HEK293 (cell line): ENCODE measurements around the gene CRAT.

ENCODE experiments used
- CTCF ChIA-PET: fragments of 350-600 bp; formaldehyde crosslinking; extraction: SDS; loops from one replicate; lab custom pipeline; 2021; ENCODE audit warnings: antibody characterized with exemption; lab: Yijun Ruan, JAX
- POLR2A ChIA-PET: fragments of 300-600 bp; formaldehyde crosslinking; extraction: SDS; loops from one replicate; lab custom pipeline; 2020; ENCODE audit warnings: antibody characterized with exemption, inconsistent platforms; lab: Yijun Ruan, JAX
- H3K27ac ChIP-seq: fragments of 200-500 bp; sonication (Bioruptor generic); 2 replicates; pipeline ENCODE4 v1.5.1; 2014; ENCODE audit warnings: low read depth, low read length, control low read depth, inconsistent platforms; ENCODE audit errors: extremely low read depth
- H3K36me3 ChIP-seq, 2 experiments: fragments of 200-500 bp in 1 of 2; sonication (Bioruptor generic) in 1 of 2; 1 replicate in 1 of 2; 2 replicates in 1 of 2; pipeline ENCODE4 v1.5.1; 2014 to 2017; ENCODE audit warnings: inconsistent platforms in 2 of 2, low read length in 2 of 2; ENCODE audit not compliant: control insufficient read depth in 2 of 2, insufficient read depth in 1 of 2
- H3K4me1 ChIP-seq: fragments of 200-500 bp; sonication (Bioruptor generic); 2 replicates; pipeline ENCODE4 v1.5.1; 2014; ENCODE audit warnings: mild to moderate bottlenecking, low read length, inconsistent platforms; ENCODE audit not compliant: control insufficient read depth, insufficient read depth
- H3K4me3 ChIP-seq: 2 replicates; pipeline ENCODE4 v1.5.1; 2011; ENCODE audit warnings: low read depth, mild to moderate bottlenecking, control low read depth, low read length, moderate library complexity
- H3K9me3 ChIP-seq: fragments of 200-500 bp; sonication (Bioruptor generic); 2 replicates; pipeline ENCODE4 v1.5.1; 2014; ENCODE audit warnings: low read depth, low read length, inconsistent platforms; ENCODE audit not compliant: control insufficient read depth, insufficient read depth
- CTCF ChIP-seq: fragments of 450-650 bp; formaldehyde crosslinking; IDR thresholded peaks from 2 replicates; pipeline ENCODE4 v1.5.1; 2016; ENCODE audit warnings: missing biosample characterization, missing genetic modification characterization
- HOXD13 ChIP-seq: sonication (generic); formaldehyde crosslinking; IDR thresholded peaks from 2 replicates; pipeline ENCODE4 v1.8.0; 2022; ENCODE audit warnings: missing genetic modification reagents, borderline replicate concordance
- KLF16 ChIP-seq: fragments of 450-650 bp; formaldehyde crosslinking; IDR thresholded peaks from 2 replicates; pipeline ENCODE4 v1.5.1; 2017; ENCODE audit warnings: missing biosample characterization, missing genetic modification characterization
- KLF8 ChIP-seq: fragments of 450-650 bp; formaldehyde crosslinking; IDR thresholded peaks from 2 replicates; pipeline ENCODE4 v1.5.1; 2016; ENCODE audit warnings: missing biosample characterization, missing genetic modification characterization
- KLF9 ChIP-seq: fragments of 450-650 bp; formaldehyde crosslinking; IDR thresholded peaks from 2 replicates; pipeline ENCODE4 v1.5.1; 2016; ENCODE audit warnings: missing biosample characterization, missing genetic modification characterization, low read depth
- SCRT2 ChIP-seq: fragments of 450-650 bp; formaldehyde crosslinking; IDR thresholded peaks from 2 replicates; pipeline ENCODE4 v1.5.1; 2016; ENCODE audit warnings: missing biosample characterization, missing genetic modification characterization
- SP2 ChIP-seq: fragments of 450-650 bp; formaldehyde crosslinking; IDR thresholded peaks from 2 replicates; pipeline ENCODE4 v1.5.1; 2016; ENCODE audit warnings: missing biosample characterization, missing genetic modification characterization
- SP7 ChIP-seq: fragments of 450-650 bp; formaldehyde crosslinking; IDR thresholded peaks from 2 replicates; pipeline ENCODE4 v1.5.1; 2016; ENCODE audit warnings: missing biosample characterization, missing genetic modification characterization
- ZBTB26 ChIP-seq: fragments of 450-650 bp; formaldehyde crosslinking; optimal IDR thresholded peaks from 2 replicates; pipeline ENCODE3; 2016; ENCODE audit warnings: missing biosample characterization, mild to moderate bottlenecking, missing genetic modification characterization
- ZBTB7A ChIP-seq: fragments of 450-650 bp; formaldehyde crosslinking; IDR thresholded peaks from 2 replicates; pipeline ENCODE4 v1.5.1; 2016; ENCODE audit warnings: low read depth, missing biosample characterization, missing genetic modification characterization
- ZFP69B ChIP-seq: fragments of 450-650 bp; formaldehyde crosslinking; IDR thresholded peaks from 2 replicates; pipeline ENCODE4 v1.5.1; 2016; ENCODE audit warnings: missing biosample characterization, missing genetic modification characterization
- ZNF2 ChIP-seq: fragments of 450-650 bp; formaldehyde crosslinking; IDR thresholded peaks from 2 replicates; pipeline ENCODE4 v1.5.1; 2016; ENCODE audit warnings: missing biosample characterization, missing genetic modification characterization
- ZNF223 ChIP-seq: fragments of 450-650 bp; formaldehyde crosslinking; IDR thresholded peaks from 2 replicates; pipeline ENCODE4 v1.5.1; 2016; ENCODE audit warnings: missing biosample characterization, missing genetic modification characterization
- ZNF239 ChIP-seq: fragments of 450-650 bp; formaldehyde crosslinking; IDR thresholded peaks from 2 replicates; pipeline ENCODE4 v1.5.1; 2016; ENCODE audit warnings: missing biosample characterization, missing genetic modification characterization
- ZNF335 ChIP-seq: fragments of 450-650 bp; formaldehyde crosslinking; conservative IDR thresholded peaks from 2 replicates; pipeline ENCODE4 v1.5.1; 2016; ENCODE audit warnings: missing biosample characterization, missing genetic modification characterization
- ZNF341 ChIP-seq: fragments of 450-650 bp; formaldehyde crosslinking; IDR thresholded peaks from 2 replicates; pipeline ENCODE4; 2016; ENCODE audit warnings: low read depth, missing biosample characterization, missing genetic modification characterization
- ZNF391 ChIP-seq: fragments of 450-650 bp; formaldehyde crosslinking; IDR thresholded peaks from 2 replicates; pipeline ENCODE4 v1.5.1; 2016; ENCODE audit warnings: low read depth, missing biosample characterization, missing genetic modification characterization, borderline replicate concordance
- ZNF600 ChIP-seq: fragments of 450-650 bp; formaldehyde crosslinking; IDR thresholded peaks from 2 replicates; pipeline ENCODE4 v1.5.1; 2016; ENCODE audit warnings: missing biosample characterization, missing genetic modification characterization
- ZNF654 ChIP-seq: fragments of 450-650 bp; formaldehyde crosslinking; IDR thresholded peaks from 2 replicates; pipeline ENCODE4 v1.5.1; 2016; ENCODE audit warnings: low read depth, missing biosample characterization, missing genetic modification characterization
- ZNF660 ChIP-seq: fragments of 450-650 bp; IDR thresholded peaks from 2 replicates; pipeline ENCODE4 v1.5.1; 2018; ENCODE audit warnings: missing biosample characterization, mild to moderate bottlenecking, missing genetic modification characterization
- ZNF692 ChIP-seq: fragments of 450-650 bp; formaldehyde crosslinking; IDR thresholded peaks from 2 replicates; pipeline ENCODE4 v1.5.1; 2016; ENCODE audit warnings: missing biosample characterization, missing genetic modification characterization

CRAT gene

GRCh38 chr9:129139233-129139992 is 28.8 kb upstream of the CRAT start:
- CTCF ChIA-PET, result interaction anchor here (0.6 to 23.6 kb wide), 40 partner anchors 9 to 647 kb away, joined by 3 to 507 read pairs (median 4); partner anchors contain the start of genes C9orf50, ENDOG, IER5L and NTMT1
- TF ChIP-seq ZNF600 (peak; percentile 88), ZNF341 (tag by site-specific recombination) (peak; percentile 95), KLF16 (tag by site-specific recombination) (0 out of 2 replicates have a peak, but pooled peaks have one; percentile 34), ZNF654 (tag by site-specific recombination) (peak; percentile 94), ZFP69B (tag by site-specific recombination) (no peak; the same call in 1 of the 2 replicates), KLF9 (tag by site-specific recombination) (peak; percentile 79), SP7 (tag by site-specific recombination) (peak; percentile 13; the same call in 1 of the 2 replicates), CTCF (tag by site-specific recombination) (peak; percentile 90), SCRT2 (0 out of 2 replicates have a peak, but pooled peaks have one; percentile 38), ZNF660 (tag by site-specific recombination) (0 out of 2 replicates have a peak, but pooled peaks have one; percentile 47), ZBTB26 (tag by site-specific recombination) (peak; percentile 7), ZNF335 (0 out of 2 replicates have a peak, but pooled peaks have one; percentile 4), KLF8 (tag by site-specific recombination) (peak; percentile 61; the same call in 1 of the 2 replicates), ZBTB7A (tag by site-specific recombination) (peak; percentile 52; the same call in 1 of the 2 replicates), ZNF223 (tag by site-specific recombination) (no peak), ZNF692 (tag by site-specific recombination) (no peak), ZNF2 (tag by site-specific recombination) (peak; percentile 89), HOXD13 (no peak), ZNF391 (tag by site-specific recombination) (peak; percentile 40; the same call in 1 of the 2 replicates), ZNF239 (no peak), SP2 (tag by site-specific recombination) (peak; percentile 6; the same call in 1 of the 2 replicates)
- Histone ChIP-seq H3K4me1 (peaks cover 13% of the 10 kb centered on the region), H3K4me3 (no peak overlapping the region; the same call in 1 of the 2 replicates), H3K36me3 (peaks cover 0 to 62% of the 10 kb centered on the region in 2 experiments; a peak in 2 of 3 replicates), H3K27ac (peak overlapping the region; percentile 100), H3K9me3 (no peaks in the 10 kb centered on the region)
- POLR2A ChIA-PET, result interaction anchor here (0.5 to 3.7 kb wide), 19 partner anchors 8 to 487 kb away, joined by 3 to 42 read pairs (median 4); partner anchors contain the start of genes IER5L, NTMT1 and PTPA
